ENCODE measurements around the gene CPSF4.

- TF ChIP-seq CTCF (IDR thresholded peaks at IDR 0.05): no peak
- no peak for TF ChIP-seq POLR2A (IDR thresholded peaks at IDR 0.05)
- no peak for TF ChIP-seq EP300 (IDR thresholded peaks at IDR 0.05)
- no peak for TF ChIP-seq POLR2AphosphoS5 (IDR thresholded peaks at IDR 0.05)
Measured at GRCh38 chr7:99396418-99397296, 42.1 kb upstream of the CPSF4 start.

Measured in stomach (tissue), 4 donors.